ENCODE measurements around the gene DNM2.

DNA sequence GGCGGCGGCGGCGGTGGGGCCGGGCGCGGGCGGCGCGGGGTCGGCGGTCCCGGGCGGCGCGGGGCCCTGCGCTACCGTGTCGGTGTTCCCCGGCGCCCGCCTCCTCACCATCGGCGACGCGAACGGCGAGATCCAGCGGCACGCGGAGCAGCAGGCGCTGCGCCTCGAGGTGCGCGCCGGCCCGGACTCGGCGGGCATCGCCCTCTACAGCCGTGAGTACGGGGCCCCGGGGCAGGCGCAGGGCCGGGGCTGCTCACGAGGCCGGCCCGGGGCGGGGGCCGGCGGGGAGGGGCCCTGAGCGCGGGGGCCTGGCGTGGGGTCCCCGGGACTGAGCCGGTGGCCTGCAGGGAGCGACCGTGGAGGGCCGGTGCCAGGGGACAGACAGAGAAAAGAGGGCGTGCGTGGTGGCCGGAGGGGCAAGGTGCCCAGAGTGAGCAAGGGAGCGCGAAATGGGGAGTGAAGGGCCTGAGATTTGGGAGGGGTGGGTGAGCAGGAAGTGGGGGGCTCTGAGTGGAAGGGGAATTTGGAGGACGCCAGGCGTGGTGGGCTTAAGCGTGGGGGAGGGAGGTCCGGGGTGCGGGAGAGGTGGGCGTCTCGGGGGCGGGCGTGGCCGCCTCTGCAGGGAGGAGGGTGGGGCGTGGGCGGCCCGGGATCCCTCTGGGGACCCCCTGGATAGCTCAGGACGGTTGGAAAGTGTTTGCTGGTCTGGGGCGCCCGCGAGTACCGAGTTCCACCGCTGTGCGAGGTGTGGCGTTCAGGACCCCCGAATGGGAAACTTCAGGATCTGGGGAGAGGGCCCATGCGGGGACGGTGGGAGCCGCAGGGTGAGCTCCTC, 154.0 kb downstream of the DNM2 start:
- TF ChIP-seq, protein P1, sequence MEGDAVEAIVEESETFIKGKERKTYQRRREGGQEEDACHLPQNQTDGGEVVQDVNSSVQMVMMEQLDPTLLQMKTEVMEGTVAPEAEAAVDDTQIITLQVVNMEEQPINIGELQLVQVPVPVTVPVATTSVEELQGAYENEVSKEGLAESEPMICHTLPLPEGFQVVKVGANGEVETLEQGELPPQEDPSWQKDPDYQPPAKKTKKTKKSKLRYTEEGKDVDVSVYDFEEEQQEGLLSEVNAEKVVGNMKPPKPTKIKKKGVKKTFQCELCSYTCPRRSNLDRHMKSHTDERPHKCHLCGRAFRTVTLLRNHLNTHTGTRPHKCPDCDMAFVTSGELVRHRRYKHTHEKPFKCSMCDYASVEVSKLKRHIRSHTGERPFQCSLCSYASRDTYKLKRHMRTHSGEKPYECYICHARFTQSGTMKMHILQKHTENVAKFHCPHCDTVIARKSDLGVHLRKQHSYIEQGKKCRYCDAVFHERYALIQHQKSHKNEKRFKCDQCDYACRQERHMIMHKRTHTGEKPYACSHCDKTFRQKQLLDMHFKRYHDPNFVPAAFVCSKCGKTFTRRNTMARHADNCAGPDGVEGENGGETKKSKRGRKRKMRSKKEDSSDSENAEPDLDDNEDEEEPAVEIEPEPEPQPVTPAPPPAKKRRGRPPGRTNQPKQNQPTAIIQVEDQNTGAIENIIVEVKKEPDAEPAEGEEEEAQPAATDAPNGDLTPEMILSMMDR (IDR thresholded peaks at IDR 0.05) = no peak
- no peak for TF ChIP-seq POLR2A (IDR thresholded peaks at IDR 0.05)
